Left lung (tissue), 10 donors: ENCODE measurements around the gene TRANK1. TPM values are rescaled to one million over a fixed set of nuclear protein-coding genes. Genes with fewer than 3 reads are reported as not detected.

ENCODE experiments used
- ATAC-seq: fragments of 200-7000 bp; cut with Tn5 transposase; one replicate; pipeline ENCODE4 v1.9.1; 2020; ENCODE audit warnings: moderate library complexity
- DNase-seq, 4 donors: peaks; one replicate each; pipeline ENCODE4 v3.0.0-alpha.2; 2013 to 2020
- H3K27ac ChIP-seq, 2 donors: fragments of 200-600 bp; sonication (generic) in 1 of 2; one replicate each; pipeline versions ENCODE4 v1.5.0 to v1.8.0; 2020 to 2021
- H3K27me3 ChIP-seq, 2 donors: fragments of 200-600 bp; sonication (generic) in 1 of 2; one replicate each; pipeline versions ENCODE4 v1.5.0 to v1.8.0; 2020 to 2021
- H3K36me3 ChIP-seq, 2 donors: fragments of 200-600 bp; sonication (generic) in 1 of 2; one replicate each; pipeline versions ENCODE4 v1.5.0 to v1.8.0; 2020 to 2021
- H3K4me1 ChIP-seq, 2 donors: fragments of 200-600 bp; one replicate each; pipeline ENCODE4 v1.8.0; 2021
- H3K4me3 ChIP-seq, 2 donors: fragments of 200-600 bp; sonication (generic) in 1 of 2; one replicate each; pipeline versions ENCODE4 v1.5.0 to v1.8.0; 2020 to 2021; ENCODE audit warnings: mild to moderate bottlenecking in 1 of 2
- H3K9me3 ChIP-seq, 2 donors: fragments of 200-600 bp; sonication (generic) in 1 of 2; one replicate each; pipeline versions ENCODE4 v1.5.0 to v1.8.0; 2020 to 2021
- intact Hi-C, 2 donors: fragments of 100-400 bp; cut with DNase I; formaldehyde crosslinking; loops; one replicate each; pipeline versions ENCODE4 v1.11.2 to v1.14.2; 2022
- polyA plus RNA-seq, 6 donors: library from polyadenylated mRNA; unstranded; fragments of 120-200 nt; gene quantifications; one replicate each; pipeline ENCODE4 v1.2.1, GENCODE V29; 2013; ENCODE audit not compliant: insufficient read length in 6 of 6
- total RNA-seq, 2 donors: library from RNA; stranded (reverse); fragmentation: NEBNext Ultra II Directional; extraction: Animal tissue kit (Norgen Biotek cat#: 25700); gene quantifications; one replicate each; pipeline ENCODE4 v1.2.1, GENCODE V29; 2021
- TF ChIP-seq, protein P1 (sequence below), 2 donors: fragments of 200-600 bp; sonication (generic) in 1 of 2; IDR thresholded peaks; one replicate each; pipeline versions ENCODE4 v1.5.0 to v1.8.0; 2021; ENCODE audit warnings: antibody characterized with exemption in 2 of 2
- donor health status: DM: no; HTN: yes; CAD: no.
- donor health status: DM: no; HTN: no; CAD: no.

TRANK1 gene
- total and polyA plus RNA-seq, 8 donors, result 23.5 to 26.6 (median 26.1) TPM

DNA sequence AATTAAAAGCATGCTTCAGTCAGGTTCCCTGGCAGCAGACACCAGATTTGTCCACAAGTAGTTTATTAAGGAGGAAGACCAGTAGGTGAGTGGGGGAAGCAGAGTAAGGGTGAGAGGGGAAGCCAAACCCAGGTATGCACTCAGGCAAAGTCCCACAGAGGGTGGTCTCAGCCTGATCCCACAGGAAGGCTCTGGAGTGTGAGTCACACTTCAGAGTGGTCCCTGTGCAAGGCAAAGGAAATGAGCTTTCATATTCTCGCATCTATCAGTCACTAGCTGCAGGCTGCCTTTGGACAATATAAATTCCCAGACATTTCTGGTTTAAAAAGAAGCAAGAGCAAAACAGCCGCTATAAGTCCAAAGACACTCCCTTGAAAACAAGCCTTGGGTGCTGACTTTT lies 78.5 kb downstream of the TRANK1 start:
- Histone ChIP-seq H3K27me3 (no peaks in the 10 kb centered on the region), H3K27ac (no peak overlapping the region), H3K36me3 (peaks cover 0 to 9% of the 10 kb centered on the region in 2 donors), H3K4me1 (peaks cover 0 to 6% of the 10 kb centered on the region in 2 donors), H3K4me3 (no peak overlapping the region), H3K9me3 (no peaks in the 10 kb centered on the region)
- TF ChIP-seq, protein P1, sequence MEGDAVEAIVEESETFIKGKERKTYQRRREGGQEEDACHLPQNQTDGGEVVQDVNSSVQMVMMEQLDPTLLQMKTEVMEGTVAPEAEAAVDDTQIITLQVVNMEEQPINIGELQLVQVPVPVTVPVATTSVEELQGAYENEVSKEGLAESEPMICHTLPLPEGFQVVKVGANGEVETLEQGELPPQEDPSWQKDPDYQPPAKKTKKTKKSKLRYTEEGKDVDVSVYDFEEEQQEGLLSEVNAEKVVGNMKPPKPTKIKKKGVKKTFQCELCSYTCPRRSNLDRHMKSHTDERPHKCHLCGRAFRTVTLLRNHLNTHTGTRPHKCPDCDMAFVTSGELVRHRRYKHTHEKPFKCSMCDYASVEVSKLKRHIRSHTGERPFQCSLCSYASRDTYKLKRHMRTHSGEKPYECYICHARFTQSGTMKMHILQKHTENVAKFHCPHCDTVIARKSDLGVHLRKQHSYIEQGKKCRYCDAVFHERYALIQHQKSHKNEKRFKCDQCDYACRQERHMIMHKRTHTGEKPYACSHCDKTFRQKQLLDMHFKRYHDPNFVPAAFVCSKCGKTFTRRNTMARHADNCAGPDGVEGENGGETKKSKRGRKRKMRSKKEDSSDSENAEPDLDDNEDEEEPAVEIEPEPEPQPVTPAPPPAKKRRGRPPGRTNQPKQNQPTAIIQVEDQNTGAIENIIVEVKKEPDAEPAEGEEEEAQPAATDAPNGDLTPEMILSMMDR (IDR thresholded peaks at IDR 0.05), result no peak
- DNase-seq (no peak), ATAC-seq (peak; percentile 76)
- intact Hi-C loops, result no loop called here

DNA sequence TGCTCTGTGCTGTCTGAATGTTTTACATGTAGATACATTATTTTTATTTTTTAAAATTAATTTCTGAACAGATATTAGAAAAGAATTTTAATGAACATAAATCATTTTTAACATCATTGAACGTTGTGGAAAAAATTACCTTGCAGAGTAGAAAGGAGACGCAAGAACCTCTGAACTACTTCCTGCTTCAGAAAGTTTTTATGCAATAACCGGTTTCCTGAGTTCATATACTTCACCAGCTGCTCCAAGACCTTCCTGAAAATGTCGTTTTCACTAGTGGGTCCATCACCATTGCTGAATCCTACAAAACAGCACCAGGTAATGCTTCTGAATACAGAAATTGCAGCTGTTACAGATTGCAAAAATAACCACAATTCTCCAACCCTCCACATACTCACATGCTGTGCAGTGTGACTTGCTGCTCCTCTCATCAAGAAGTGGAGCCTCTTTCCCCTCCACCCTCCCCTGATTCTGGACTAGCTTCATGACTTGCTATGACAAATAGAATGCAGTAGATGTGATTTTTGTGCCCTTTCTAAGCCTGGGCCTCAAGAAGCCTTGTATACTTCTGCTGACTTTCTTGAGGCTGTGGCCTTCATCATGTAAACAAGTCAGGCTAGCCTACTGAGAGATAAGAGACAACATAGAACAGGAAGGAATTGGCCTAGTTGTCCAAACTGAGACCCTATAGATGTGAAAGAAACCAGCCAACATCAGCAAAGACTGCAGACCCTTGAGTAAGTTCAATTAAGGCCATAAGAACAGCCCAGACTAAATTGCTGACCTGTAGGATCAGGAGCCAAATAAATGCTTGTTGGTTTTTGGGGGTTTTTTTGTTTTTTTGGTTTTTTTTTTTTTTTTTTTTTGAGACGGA lies 80.4 kb downstream of the TRANK1 start:
- intact Hi-C loops, result no loop called here
- peak overlapping the region in 1 of 2 donors; percentile 51 for H3K27ac ChIP-seq
- peaks cover 0 to 29% of the 10 kb centered on the region in 2 donors for H3K36me3 ChIP-seq
- TF ChIP-seq, protein P1 (IDR thresholded peaks at IDR 0.05), result no peak
- no peaks in the 10 kb centered on the region for H3K9me3 ChIP-seq
- H3K4me1 ChIP-seq, result peaks cover 0 to 6% of the 10 kb centered on the region in 2 donors
- no peaks in the 10 kb centered on the region for H3K27me3 ChIP-seq
- H3K4me3 ChIP-seq, result no peak overlapping the region
- ATAC-seq (no peak), DNase-seq (no peak)

DNA sequence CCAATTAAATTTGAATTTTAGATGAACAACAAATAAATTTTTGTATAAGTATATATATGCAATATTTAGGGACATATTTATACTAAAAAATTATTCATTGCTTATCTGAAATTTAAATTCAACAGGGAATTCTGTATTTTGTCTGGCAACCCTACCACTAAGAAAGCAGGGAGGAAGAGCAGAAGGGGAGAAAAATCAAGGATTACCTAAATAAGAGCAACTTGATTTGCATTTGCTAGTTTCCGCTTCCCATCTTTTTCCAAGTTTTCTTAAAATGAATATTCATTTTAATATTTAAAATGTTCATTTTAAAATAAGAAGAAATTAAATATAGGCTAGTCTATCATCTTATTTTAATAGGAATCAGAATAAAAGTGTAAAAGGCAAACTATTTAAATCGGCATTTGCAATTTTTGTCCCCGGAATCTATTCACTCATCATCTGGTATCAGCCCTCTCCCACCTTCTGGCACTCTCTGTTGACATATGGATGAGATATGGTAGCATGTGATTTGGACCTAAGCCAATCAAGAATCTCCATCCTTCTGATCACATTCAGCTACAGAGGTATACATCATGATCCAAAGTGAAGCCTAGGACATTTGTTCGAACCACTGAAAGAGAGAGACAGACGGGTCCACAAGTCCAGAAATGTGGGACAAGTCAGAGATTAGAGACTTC lies 82.6 kb downstream of the TRANK1 start:
- intact Hi-C loops, result no loop called here
- no peak overlapping the region for H3K4me3 ChIP-seq
- H3K4me1 ChIP-seq, result peaks cover 0 to 6% of the 10 kb centered on the region in 2 donors
- no peaks in the 10 kb centered on the region for H3K27me3 ChIP-seq
- H3K9me3 ChIP-seq, result no peaks in the 10 kb centered on the region
- ATAC-seq, result no peak
- no peak for DNase-seq
- H3K27ac ChIP-seq, result no peak overlapping the region
- H3K36me3 ChIP-seq, result peaks cover 0 to 51% of the 10 kb centered on the region in 2 donors
- TF ChIP-seq, protein P1 (IDR thresholded peaks at IDR 0.05), result no peak

DNA sequence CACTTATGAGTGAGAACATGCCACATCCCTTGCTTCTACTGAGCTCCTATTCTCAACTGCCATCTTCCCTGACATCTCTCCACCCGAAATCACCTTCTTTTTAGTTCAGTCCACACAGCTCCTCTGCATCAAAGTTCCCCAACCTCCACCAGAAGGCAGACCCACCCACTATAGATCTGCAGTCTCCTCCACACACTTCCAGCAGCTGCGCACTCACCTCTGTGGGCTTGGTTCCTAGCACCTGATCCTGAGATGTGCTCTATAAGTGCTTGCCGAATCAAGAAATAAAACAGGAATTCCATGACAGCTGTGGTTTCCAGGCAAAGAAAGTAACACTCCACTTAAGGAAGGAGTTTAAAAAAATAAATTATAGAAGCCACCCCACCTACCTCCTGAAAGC lies 85.4 kb downstream of the TRANK1 start:
- H3K36me3 ChIP-seq, result peaks cover 0 to 73% of the 10 kb centered on the region in 2 donors
- H3K27ac ChIP-seq, result no peak overlapping the region
- TF ChIP-seq, protein P1 (IDR thresholded peaks at IDR 0.05), result no peak
- peaks cover 0 to 3% of the 10 kb centered on the region in 2 donors for H3K4me1 ChIP-seq
- H3K27me3 ChIP-seq, result no peaks in the 10 kb centered on the region
- intact Hi-C loops, result no loop called here
- H3K9me3 ChIP-seq, result no peaks in the 10 kb centered on the region
- H3K4me3 ChIP-seq, result no peak overlapping the region
- DNase-seq, result no peak
- ATAC-seq, result no peak

DNA sequence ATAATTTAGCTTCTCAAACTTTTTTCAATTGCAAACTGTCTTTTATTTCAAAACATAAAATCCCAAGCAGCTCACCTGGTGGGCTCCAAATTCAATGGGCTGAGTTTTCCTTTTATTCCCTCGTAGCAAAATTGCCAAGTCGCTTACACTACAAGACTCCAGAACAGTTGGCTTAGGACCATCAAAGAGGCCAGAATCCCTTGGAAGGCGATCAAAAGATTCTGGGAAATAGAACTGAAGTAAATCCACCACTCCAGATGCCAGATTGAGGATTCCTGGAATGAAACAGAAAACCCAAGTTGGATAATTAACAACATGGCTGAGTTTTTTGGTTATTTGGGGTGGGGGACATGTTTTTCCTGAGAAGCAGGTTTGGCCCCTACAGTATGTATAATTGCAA lies 92.8 kb downstream of the TRANK1 start:
- intact Hi-C loops, result no loop called here
- Histone ChIP-seq H3K27me3 (no peaks in the 10 kb centered on the region), H3K27ac (no peak overlapping the region), H3K9me3 (no peaks in the 10 kb centered on the region), H3K4me3 (no peak overlapping the region), H3K36me3 (peaks cover 0 to 62% of the 10 kb centered on the region in 2 donors), H3K4me1 (no peaks in the 10 kb centered on the region)
- ATAC-seq (no peak), DNase-seq (peak in 1 of 4 donors; percentile 18)
- TF ChIP-seq, protein P1 (IDR thresholded peaks at IDR 0.05), result no peak
